GM12891 (cell line): Measurements from ENCODE around the gene EYA2.

Experiments
- PAX5 ChIP-seq: IDR thresholded peaks from 2 replicates; pipeline ENCODE4 v1.6.1; 2011; ENCODE audit warnings: low read length, moderate library complexity, mild to moderate bottlenecking; ENCODE audit not compliant: insufficient read depth, severe bottlenecking
- POLR2A ChIP-seq: IDR thresholded peaks from 2 replicates; pipeline ENCODE4 v1.6.1; 2011; ENCODE audit warnings: low read depth, low read length, control low read depth
- POLR2AphosphoS5 ChIP-seq: IDR thresholded peaks from 2 replicates; pipeline ENCODE4 v1.6.1; 2011; ENCODE audit warnings: low read depth, low read length, control low read depth
- TAF1 ChIP-seq: IDR thresholded peaks from 2 replicates; pipeline ENCODE4 v1.6.1; 2011; ENCODE audit warnings: low read depth, low read length, control low read depth

DNA sequence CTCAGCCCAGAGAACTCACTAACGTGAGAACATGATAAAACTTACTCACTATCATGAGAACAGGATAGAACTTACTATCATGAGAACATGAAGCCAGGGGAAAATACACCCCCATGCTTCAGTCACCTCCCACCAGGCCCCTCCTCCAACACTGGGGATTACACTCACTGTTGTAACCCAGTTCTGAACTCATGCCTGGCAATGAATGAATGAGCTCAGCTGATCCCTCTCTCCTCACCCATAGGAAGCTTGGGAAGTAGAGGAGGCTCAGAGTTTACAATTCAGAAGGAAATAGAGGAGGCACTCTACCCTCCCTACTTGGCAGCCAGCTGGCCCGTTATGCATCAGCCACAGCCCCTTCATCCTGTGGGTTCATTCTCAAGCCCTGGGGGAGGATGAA is 102.5 kb downstream of the EYA2 start:
- no peak for TF ChIP-seq TAF1
- no peak for TF ChIP-seq POLR2AphosphoS5
- TF ChIP-seq POLR2A, result no peak
- no peak for TF ChIP-seq PAX5
